H54 (cell line): ENCODE data around the gene CCDC171.

ENCODE experiments used
- DNase-seq: peaks from one replicate; pipeline ENCODE4 v3.0.0; 2011; ENCODE audit warnings: low spot score, mixed read lengths; ENCODE audit not compliant: insufficient read length
- FAIRE-seq: peaks from 3 replicates; lab custom pipeline; 2011; peaks lifted over from hg19 to GRCh38; lab: Jason Lieb, UNC
- POLR2A ChIP-seq: IDR thresholded peaks from 2 replicates; pipeline ENCODE4 v1.6.1; 2011; ENCODE audit warnings: low read depth, mild to moderate bottlenecking, low read length

Gene CCDC171

GRCh38 chr9:15901572-15901971 lies 348.7 kb downstream of the CCDC171 start:
- TF ChIP-seq POLR2A = no peak
- FAIRE-seq = no peak
- DNase-seq = no peak

DNA sequence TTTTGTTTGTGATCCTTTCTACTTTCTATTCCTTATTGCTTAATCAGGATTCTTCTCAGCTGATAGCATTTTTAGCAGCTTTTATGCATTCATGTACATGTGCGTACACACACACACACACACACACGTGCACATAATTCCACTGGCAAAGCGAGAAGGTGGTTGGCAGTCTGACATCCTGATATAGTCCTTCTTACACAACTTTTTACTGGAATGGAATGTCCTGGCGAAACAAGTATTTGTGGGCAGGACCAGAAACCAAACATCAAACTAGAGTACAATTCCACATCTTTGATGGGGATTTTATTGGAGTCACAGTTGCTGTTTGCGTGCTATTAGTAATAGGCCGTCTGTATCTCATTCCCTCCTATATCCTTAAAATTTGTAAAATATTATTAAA lies 356.5 kb downstream of the CCDC171 start:
- DNase-seq (no peak), FAIRE-seq (no peak)
- no peak for TF ChIP-seq POLR2A

DNA sequence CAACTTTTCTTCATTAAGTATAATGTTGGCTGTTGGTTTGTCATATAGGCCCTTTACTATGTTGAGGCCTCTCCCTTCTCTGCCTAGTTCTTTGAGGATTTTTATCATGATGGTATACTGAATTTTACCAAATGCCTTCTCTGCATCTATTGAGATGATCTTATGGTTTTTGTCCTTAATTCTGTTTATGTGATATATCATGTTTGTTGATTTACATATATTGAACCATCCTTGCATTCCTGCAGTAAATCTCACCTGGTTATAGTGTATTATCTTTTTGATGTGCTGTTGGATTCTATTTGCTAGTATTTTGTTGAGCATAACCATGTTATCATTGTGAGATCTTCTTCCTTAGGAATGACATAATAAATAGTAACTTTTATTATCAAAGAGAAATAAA lies 362.9 kb downstream of the CCDC171 start:
- no peak for TF ChIP-seq POLR2A
- no peak for FAIRE-seq
- DNase-seq = no peak

DNA sequence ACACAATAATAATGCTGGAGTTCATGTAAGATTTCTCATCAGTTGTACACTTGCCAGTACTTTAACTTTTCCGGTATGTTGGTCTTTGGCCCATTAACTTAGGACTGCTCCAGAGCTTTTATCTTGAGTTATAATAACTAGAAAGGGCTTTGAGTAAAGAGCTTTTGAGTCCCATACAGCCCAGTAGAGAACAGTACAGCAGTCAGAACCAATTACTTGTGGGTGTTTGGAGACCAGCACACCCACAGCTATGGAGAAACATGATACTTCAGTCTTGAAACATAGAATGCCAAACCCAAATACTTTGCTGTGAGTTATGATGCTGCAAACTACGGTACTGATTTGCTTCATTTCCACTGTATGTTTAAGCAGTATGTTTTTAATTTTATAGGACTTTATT lies 374.3 kb downstream of the CCDC171 start:
- TF ChIP-seq POLR2A = no peak
- FAIRE-seq (no peak), DNase-seq (no peak)

- TF ChIP-seq POLR2A = no peak
- DNase-seq (no peak), FAIRE-seq (peak; percentile 43)
These were observed 382.9 kb downstream of the CCDC171 start for GRCh38 chr9:15935661-15936305.

DNA sequence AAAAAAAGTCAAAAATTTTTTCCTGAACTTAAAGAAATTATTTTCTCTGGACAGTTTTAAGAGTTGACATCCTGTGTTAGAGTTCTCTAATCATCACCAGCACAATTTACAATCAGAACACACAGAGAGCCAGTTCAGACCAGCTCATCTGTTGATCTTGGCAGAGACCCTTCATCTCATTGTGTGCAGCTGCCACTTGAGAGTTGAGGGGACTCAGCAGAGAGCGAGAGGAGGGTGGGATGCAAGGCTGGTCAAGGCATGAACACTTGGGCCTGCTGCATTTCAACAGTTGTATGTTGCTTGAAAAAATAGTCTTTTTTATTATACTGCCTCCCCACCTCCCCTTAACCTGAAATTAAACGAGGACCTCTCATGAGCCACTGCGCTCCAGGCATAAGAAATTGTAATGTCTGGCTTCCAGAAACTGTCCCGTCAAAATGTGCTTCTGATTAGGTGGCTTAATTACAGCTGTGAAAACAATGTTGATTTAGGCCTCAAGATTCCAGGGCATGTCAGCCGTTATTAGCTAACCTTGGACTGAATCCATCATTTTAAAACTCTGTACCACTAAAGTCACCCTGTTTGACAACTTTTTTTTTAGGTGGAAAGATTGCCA lies 383.6 kb downstream of the CCDC171 start:
- DNase-seq (no peak), FAIRE-seq (peak; percentile 36)
- no peak for TF ChIP-seq POLR2A

DNA sequence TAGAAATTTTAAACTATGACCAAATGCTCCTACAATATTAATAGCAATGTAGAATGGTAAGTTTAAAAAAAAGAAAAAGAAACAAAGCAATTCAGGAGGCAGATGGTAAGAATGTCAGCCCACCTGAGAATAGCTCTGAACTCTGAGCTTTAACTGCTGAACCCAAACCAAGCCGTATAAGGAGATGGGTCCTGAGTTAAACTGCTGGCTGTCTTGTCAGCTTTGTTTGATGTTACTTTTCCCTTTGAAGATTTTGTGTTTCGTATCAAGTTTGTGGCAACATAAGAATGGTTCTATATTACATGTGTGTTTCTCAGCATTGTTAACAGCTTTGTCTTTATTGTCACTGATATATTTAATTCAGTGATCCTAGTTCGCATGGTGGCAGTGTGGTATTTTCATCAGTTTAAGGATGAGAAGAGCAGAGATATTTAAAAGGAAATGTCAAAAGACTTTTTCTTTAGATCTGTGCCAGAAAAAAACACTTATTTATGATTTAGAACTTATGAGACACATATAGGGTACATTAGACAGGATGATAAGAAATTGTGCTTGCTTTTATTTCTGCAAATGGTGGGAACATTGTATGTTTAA lies 390.1 kb downstream of the CCDC171 start:
- no peak for DNase-seq
- no peak for FAIRE-seq
- no peak for TF ChIP-seq POLR2A

- TF ChIP-seq POLR2A = no peak
- FAIRE-seq (no peak), DNase-seq (no peak)
These were observed 391.5 kb downstream of the CCDC171 start for GRCh38 chr9:15944341-15944740.

GRCh38 chr9:15959663-15960062 lies 406.8 kb downstream of the CCDC171 start:
- no peak for TF ChIP-seq POLR2A
- DNase-seq (no peak), FAIRE-seq (no peak)

DNA sequence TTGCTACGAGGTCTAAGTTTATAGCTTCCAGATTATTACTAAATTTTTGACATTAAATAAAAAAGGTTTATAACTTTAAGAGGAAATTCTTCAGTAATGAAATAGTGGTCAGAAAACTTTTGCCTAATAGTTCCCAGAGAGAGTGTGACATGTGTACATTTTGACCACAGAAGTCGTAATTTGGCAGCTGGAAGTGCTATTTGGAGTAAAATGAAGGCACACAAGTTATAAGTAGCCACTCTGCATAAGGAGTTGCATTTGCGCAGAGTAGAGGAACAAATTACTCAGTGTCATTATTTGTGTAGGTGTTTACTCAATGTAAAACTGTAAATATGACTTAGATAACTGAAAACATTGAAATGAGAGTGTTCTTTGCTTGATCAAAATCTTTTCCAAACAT lies 408.4 kb downstream of the CCDC171 start:
- DNase-seq = no peak
- TF ChIP-seq POLR2A = no peak
- no peak for FAIRE-seq

GRCh38 chr9:15965246-15965745 lies 412.5 kb downstream of the CCDC171 start:
- FAIRE-seq (no peak), DNase-seq (no peak)

GRCh38 chr9:15966471-15966870 lies 413.6 kb downstream of the CCDC171 start:
- no peak for DNase-seq
- no peak for FAIRE-seq
- no peak for TF ChIP-seq POLR2A

More at GRCh38 chr9:15965246-15965745, 412.5 kb downstream of the CCDC171 start:
- no peak for TF ChIP-seq POLR2A

GRCh38 chr9:15967068-15967467 lies 414.2 kb downstream of the CCDC171 start:
- no peak for DNase-seq
- FAIRE-seq = no peak
- TF ChIP-seq POLR2A = no peak

DNA sequence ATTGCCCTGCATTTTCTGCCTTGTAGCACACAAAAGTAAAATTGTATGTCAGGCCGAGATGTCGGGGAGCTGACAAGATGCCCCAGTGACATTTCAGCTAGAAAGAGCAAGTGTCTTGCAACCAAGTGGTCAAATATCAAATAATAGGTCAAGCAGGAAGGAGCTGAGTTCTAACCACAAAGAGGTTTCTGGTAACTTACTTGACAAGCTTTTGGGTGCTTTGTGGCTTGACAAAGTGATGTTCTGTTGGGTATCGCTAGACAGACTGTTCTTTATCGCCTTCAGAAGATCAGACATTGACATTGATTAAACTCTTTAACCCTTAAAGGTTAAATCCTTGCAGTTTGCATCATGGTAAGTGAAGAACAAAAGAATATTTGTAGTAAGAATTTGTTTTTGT lies 419.9 kb downstream of the CCDC171 start:
- no peak for DNase-seq
- FAIRE-seq = no peak

More for the DNA sequence above, 419.9 kb downstream of the CCDC171 start:
- TF ChIP-seq POLR2A = no peak
